ENCODE measurements around the gene ROR1. TPM values are rescaled to one million over a fixed set of nuclear protein-coding genes. Genes with fewer than 3 reads are reported as not detected.

Gene ROR1
- total RNA-seq, 1 donor, result 52.5 TPM

GRCh38 chr1:63915121-63915520, 141.3 kb downstream of the ROR1 start:
- peaks cover 49% of the 10 kb centered on the region for H3K79me2 ChIP-seq (ENCODE audit: insufficient read depth, low read length)
- H3K27ac ChIP-seq (ENCODE audit: low read depth, low read length), result no peak overlapping the region
- H3K4me2 ChIP-seq (ENCODE audit: insufficient read depth, low read length), result no peak overlapping the region
- DNase-seq (ENCODE audit: insufficient read length, low spot score, missing footprints), result no peak
- no peak overlapping the region for H3K4me3 ChIP-seq (ENCODE audit: insufficient read depth, low read length)
- H3K27me3 ChIP-seq (ENCODE audit: insufficient read depth, low read length), result no peaks in the 10 kb centered on the region
- H3K9me3 ChIP-seq (ENCODE audit: low read depth, low read length), result no peaks in the 10 kb centered on the region
- no peaks in the 10 kb centered on the region for H3K36me3 ChIP-seq (ENCODE audit: insufficient read depth, low read length)
- H2AFZ ChIP-seq (ENCODE audit: low read length), result no peak overlapping the region
- TF ChIP-seq, protein P1, sequence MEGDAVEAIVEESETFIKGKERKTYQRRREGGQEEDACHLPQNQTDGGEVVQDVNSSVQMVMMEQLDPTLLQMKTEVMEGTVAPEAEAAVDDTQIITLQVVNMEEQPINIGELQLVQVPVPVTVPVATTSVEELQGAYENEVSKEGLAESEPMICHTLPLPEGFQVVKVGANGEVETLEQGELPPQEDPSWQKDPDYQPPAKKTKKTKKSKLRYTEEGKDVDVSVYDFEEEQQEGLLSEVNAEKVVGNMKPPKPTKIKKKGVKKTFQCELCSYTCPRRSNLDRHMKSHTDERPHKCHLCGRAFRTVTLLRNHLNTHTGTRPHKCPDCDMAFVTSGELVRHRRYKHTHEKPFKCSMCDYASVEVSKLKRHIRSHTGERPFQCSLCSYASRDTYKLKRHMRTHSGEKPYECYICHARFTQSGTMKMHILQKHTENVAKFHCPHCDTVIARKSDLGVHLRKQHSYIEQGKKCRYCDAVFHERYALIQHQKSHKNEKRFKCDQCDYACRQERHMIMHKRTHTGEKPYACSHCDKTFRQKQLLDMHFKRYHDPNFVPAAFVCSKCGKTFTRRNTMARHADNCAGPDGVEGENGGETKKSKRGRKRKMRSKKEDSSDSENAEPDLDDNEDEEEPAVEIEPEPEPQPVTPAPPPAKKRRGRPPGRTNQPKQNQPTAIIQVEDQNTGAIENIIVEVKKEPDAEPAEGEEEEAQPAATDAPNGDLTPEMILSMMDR (IDR thresholded peaks at IDR 0.05; ENCODE audit: extremely low read depth, low read depth, low read length), result peak; percentile 35
- H3K4me1 ChIP-seq (ENCODE audit: insufficient read depth, low read length), result peaks cover 34% of the 10 kb centered on the region
- peaks cover 11% of the 10 kb centered on the region for H4K20me1 ChIP-seq (ENCODE audit: insufficient read depth, low read length)

GRCh38 chr1:63916485-63917360, 142.9 kb downstream of the ROR1 start:
- no peaks in the 10 kb centered on the region for H3K27me3 ChIP-seq (ENCODE audit: insufficient read depth, low read length)
- no peak overlapping the region for H3K27ac ChIP-seq (ENCODE audit: low read depth, low read length)
- no peak for DNase-seq (ENCODE audit: insufficient read length, low spot score, missing footprints)
- peaks cover 47% of the 10 kb centered on the region for H3K4me1 ChIP-seq (ENCODE audit: insufficient read depth, low read length)
- no peak overlapping the region for H3K4me2 ChIP-seq (ENCODE audit: insufficient read depth, low read length)
- TF ChIP-seq, protein P1 (IDR thresholded peaks at IDR 0.05; ENCODE audit: extremely low read depth, low read depth, low read length), result no peak
- H3K79me2 ChIP-seq (ENCODE audit: insufficient read depth, low read length), result peaks cover 34% of the 10 kb centered on the region
- H3K36me3 ChIP-seq (ENCODE audit: insufficient read depth, low read length), result no peaks in the 10 kb centered on the region
- H4K20me1 ChIP-seq (ENCODE audit: insufficient read depth, low read length), result no peaks in the 10 kb centered on the region
- H3K4me3 ChIP-seq (ENCODE audit: insufficient read depth, low read length), result no peak overlapping the region
- no peaks in the 10 kb centered on the region for H3K9me3 ChIP-seq (ENCODE audit: low read depth, low read length)
- H2AFZ ChIP-seq (ENCODE audit: low read length), result no peak overlapping the region

- peaks cover 47% of the 10 kb centered on the region for H3K4me1 ChIP-seq (ENCODE audit: insufficient read depth, low read length)
- H3K27ac ChIP-seq (ENCODE audit: low read depth, low read length), result peak overlapping the region; percentile 91
- no peaks in the 10 kb centered on the region for H3K36me3 ChIP-seq (ENCODE audit: insufficient read depth, low read length)
- peak overlapping the region; percentile 69 for H3K4me2 ChIP-seq (ENCODE audit: insufficient read depth, low read length)
- no peaks in the 10 kb centered on the region for H3K9me3 ChIP-seq (ENCODE audit: low read depth, low read length)
- no peak overlapping the region for H2AFZ ChIP-seq (ENCODE audit: low read length)
- TF ChIP-seq, protein P1 (IDR thresholded peaks at IDR 0.05; ENCODE audit: extremely low read depth, low read depth, low read length), result peak; percentile 39
- no peaks in the 10 kb centered on the region for H3K27me3 ChIP-seq (ENCODE audit: insufficient read depth, low read length)
- H4K20me1 ChIP-seq (ENCODE audit: insufficient read depth, low read length), result no peaks in the 10 kb centered on the region
- H3K4me3 ChIP-seq (ENCODE audit: insufficient read depth, low read length), result peak overlapping the region; percentile 24
- H3K79me2 ChIP-seq (ENCODE audit: insufficient read depth, low read length), result peaks cover 33% of the 10 kb centered on the region
- no peak for DNase-seq (ENCODE audit: insufficient read length, low spot score, missing footprints)
Measured at GRCh38 chr1:63917571-63918417, 144.0 kb downstream of the ROR1 start.

Data from osteoblast (primary cell).